Measurements from ENCODE around the gene ATP11A. TPM values are rescaled to one million over a fixed set of nuclear protein-coding genes. Genes with fewer than 3 reads are reported as not detected.

The ATP11A gene
- total RNA-seq, 1 donor from 2014 or later, result 72.0 TPM

DNA sequence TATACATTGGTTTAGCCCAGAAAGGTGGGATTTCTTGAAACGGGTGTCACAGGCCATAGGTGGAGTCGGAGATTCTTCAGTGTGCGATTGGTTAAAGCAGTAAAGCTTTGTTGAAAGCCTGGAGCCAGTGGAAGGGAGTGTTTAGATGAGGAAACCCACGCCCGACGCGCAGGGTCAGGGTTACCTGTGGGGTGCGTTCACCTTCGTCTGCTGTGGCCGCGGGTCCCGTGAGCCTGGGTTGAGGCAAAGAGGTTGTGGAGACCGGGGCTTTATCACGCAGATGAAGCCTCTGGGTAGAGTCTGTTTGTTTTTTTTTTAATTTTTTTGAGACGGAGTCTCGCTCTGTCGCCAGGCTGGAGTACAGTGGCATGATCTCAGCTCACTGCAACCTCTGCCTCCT, 30.4 kb downstream of the ATP11A start:
- Mint-ChIP-seq H3K4me3 (ENCODE audit: low read depth) (no peak overlapping the region), H3K27me3 (ENCODE audit: low read depth) (no peaks in the 10 kb centered on the region), H3K9me3 (no peaks in the 10 kb centered on the region), H3K27ac (no peak overlapping the region), H3K4me1 (ENCODE audit: low read depth) (peaks cover 7% of the 10 kb centered on the region), H3K36me3 (ENCODE audit: low read depth) (peaks cover under 1% of the 10 kb centered on the region)
- no peak for DNase-seq (ENCODE audit: low spot score)
- intact Hi-C loops (cut with micrococcal nuclease), result no loop called here

- H3K9me3 Mint-ChIP-seq, result no peaks in the 10 kb centered on the region
- H3K4me1 Mint-ChIP-seq (ENCODE audit: low read depth), result peaks cover 12% of the 10 kb centered on the region
- no peak for DNase-seq (ENCODE audit: low spot score)
- peaks cover 3% of the 10 kb centered on the region for H3K36me3 Mint-ChIP-seq (ENCODE audit: low read depth)
- no peak overlapping the region for H3K4me3 Mint-ChIP-seq (ENCODE audit: low read depth)
- no peaks in the 10 kb centered on the region for H3K27me3 Mint-ChIP-seq (ENCODE audit: low read depth)
- intact Hi-C loops (cut with micrococcal nuclease), result no loop called here
- H3K27ac Mint-ChIP-seq, result no peak overlapping the region
These were observed 31.0 kb downstream of the ATP11A start for GRCh38 chr13:112720814-112721197.

- no peak for DNase-seq (ENCODE audit: low spot score)
- intact Hi-C loops (cut with micrococcal nuclease), result no loop called here
- Mint-ChIP-seq H3K36me3 (ENCODE audit: low read depth) (peaks cover 3% of the 10 kb centered on the region), H3K4me1 (ENCODE audit: low read depth) (peaks cover 15% of the 10 kb centered on the region), H3K9me3 (no peaks in the 10 kb centered on the region), H3K27me3 (ENCODE audit: low read depth) (no peaks in the 10 kb centered on the region), H3K4me3 (ENCODE audit: low read depth) (no peak overlapping the region), H3K27ac (no peak overlapping the region)
These were observed 31.6 kb downstream of the ATP11A start for GRCh38 chr13:112721198-112722104.

DNA sequence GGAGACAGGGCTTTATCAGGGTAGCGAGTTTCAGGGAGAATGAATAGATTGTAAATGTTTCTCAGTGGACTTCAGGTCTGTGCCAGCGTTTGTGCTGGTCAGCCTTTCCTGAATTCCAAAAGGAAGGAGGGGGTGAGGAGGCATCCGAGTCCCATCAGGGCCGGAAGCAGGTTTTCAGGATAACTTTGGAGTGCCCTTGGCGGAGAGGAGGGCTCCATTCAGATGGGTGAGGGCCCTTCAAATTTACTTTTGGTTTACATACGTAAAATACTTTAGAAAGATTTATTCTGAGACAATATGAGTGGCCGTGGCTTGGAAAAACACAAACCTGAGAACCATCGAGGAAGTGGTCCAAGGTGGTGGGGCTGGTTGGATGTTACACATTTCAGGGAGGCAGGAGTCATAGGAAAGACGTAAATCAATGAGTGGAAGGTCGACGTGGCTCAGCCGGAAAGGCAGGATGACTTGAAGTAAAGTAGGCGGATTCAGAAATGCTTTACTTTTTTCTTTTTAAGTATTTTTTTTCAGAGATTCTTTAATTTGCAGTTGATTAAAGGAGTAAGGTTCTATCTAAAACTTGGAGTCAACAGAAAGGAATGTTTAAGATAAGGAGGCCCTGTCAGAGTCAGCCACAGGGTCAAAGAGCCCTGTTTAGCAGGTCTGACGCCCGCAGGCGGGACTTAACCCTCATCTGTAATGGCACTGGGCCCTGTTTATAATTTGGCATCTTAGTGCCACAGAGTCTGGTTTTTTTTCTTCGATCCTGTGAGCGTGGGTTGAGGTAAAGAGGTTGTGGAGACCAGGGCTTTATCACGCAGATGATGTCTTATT, 32.8 kb downstream of the ATP11A start:
- no peak for DNase-seq (ENCODE audit: low spot score)
- Mint-ChIP-seq H3K9me3 (no peaks in the 10 kb centered on the region), H3K36me3 (ENCODE audit: low read depth) (peaks cover 3% of the 10 kb centered on the region), H3K27ac (no peak overlapping the region), H3K4me3 (ENCODE audit: low read depth) (no peak overlapping the region), H3K27me3 (ENCODE audit: low read depth) (no peaks in the 10 kb centered on the region), H3K4me1 (ENCODE audit: low read depth) (peaks cover 15% of the 10 kb centered on the region)
- intact Hi-C loops (cut with micrococcal nuclease), result no loop called here

DNA sequence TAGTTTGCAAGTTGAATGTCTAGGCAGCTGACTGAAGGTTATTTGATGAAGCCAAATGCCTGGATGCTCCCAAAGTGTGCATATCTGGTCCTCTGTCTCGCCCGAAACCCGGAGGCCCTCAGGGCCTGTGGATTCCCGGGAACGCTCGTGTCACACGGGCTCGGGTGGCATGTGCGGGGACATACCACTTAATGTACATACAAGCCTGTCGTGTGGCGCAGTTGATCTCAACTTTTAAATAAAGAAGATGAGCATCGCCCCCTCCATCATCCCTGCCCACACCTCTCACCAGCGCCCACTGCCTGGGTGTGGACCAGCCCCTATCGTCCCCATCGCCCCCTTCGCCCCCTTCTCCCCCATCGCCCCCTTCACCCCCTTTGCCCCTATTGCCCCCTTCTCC, 33.9 kb downstream of the ATP11A start:
- H3K36me3 Mint-ChIP-seq (ENCODE audit: low read depth), result peaks cover 3% of the 10 kb centered on the region
- H3K9me3 Mint-ChIP-seq, result no peaks in the 10 kb centered on the region
- no peak overlapping the region for H3K27ac Mint-ChIP-seq
- H3K27me3 Mint-ChIP-seq (ENCODE audit: low read depth), result no peaks in the 10 kb centered on the region
- peaks cover 15% of the 10 kb centered on the region for H3K4me1 Mint-ChIP-seq (ENCODE audit: low read depth)
- intact Hi-C loops (cut with micrococcal nuclease), result no loop called here
- no peak for DNase-seq (ENCODE audit: low spot score)
- no peak overlapping the region for H3K4me3 Mint-ChIP-seq (ENCODE audit: low read depth)

- Mint-ChIP-seq H3K27ac (no peak overlapping the region), H3K9me3 (no peaks in the 10 kb centered on the region)
These were observed 35.0 kb downstream of the ATP11A start for GRCh38 chr13:112724788-112725345.

GRCh38 chr13:112725346-112726015, 35.6 kb downstream of the ATP11A start:
- Mint-ChIP-seq H3K36me3 (ENCODE audit: low read depth) (peaks cover 3% of the 10 kb centered on the region), H3K27me3 (ENCODE audit: low read depth) (no peaks in the 10 kb centered on the region), H3K4me3 (ENCODE audit: low read depth) (no peak overlapping the region), H3K9me3 (no peaks in the 10 kb centered on the region), H3K4me1 (ENCODE audit: low read depth) (peaks cover 15% of the 10 kb centered on the region), H3K27ac (peak overlapping the region; percentile 55)
- DNase-seq (ENCODE audit: low spot score), result no peak
- intact Hi-C loops (cut with micrococcal nuclease), result no loop called here

More at GRCh38 chr13:112724788-112725345, 35.0 kb downstream of the ATP11A start:
- Mint-ChIP-seq H3K4me3 (ENCODE audit: low read depth) (no peak overlapping the region), H3K4me1 (ENCODE audit: low read depth) (peaks cover 15% of the 10 kb centered on the region), H3K36me3 (ENCODE audit: low read depth) (peaks cover 3% of the 10 kb centered on the region), H3K27me3 (ENCODE audit: low read depth) (no peaks in the 10 kb centered on the region)
- intact Hi-C loops (cut with micrococcal nuclease), result no loop called here
- DNase-seq (ENCODE audit: low spot score), result no peak

- Mint-ChIP-seq H3K9me3 (no peaks in the 10 kb centered on the region), H3K4me3 (ENCODE audit: low read depth) (no peak overlapping the region), H3K36me3 (ENCODE audit: low read depth) (peaks cover 3% of the 10 kb centered on the region), H3K4me1 (ENCODE audit: low read depth) (peaks cover 14% of the 10 kb centered on the region), H3K27ac (no peak overlapping the region), H3K27me3 (ENCODE audit: low read depth) (no peaks in the 10 kb centered on the region)
- DNase-seq (ENCODE audit: low spot score), result no peak
- intact Hi-C loops (cut with micrococcal nuclease), result no loop called here
These were observed 36.4 kb downstream of the ATP11A start for GRCh38 chr13:112726016-112726767.

- peaks cover 3% of the 10 kb centered on the region for H3K36me3 Mint-ChIP-seq (ENCODE audit: low read depth)
- peaks cover 11% of the 10 kb centered on the region for H3K4me1 Mint-ChIP-seq (ENCODE audit: low read depth)
- intact Hi-C loops (cut with micrococcal nuclease), result no loop called here
- H3K27ac Mint-ChIP-seq, result no peak overlapping the region
- H3K9me3 Mint-ChIP-seq, result no peaks in the 10 kb centered on the region
- no peak overlapping the region for H3K4me3 Mint-ChIP-seq (ENCODE audit: low read depth)
- no peaks in the 10 kb centered on the region for H3K27me3 Mint-ChIP-seq (ENCODE audit: low read depth)
- no peak for DNase-seq (ENCODE audit: low spot score)
These were observed 37.7 kb downstream of the ATP11A start for GRCh38 chr13:112727581-112727980.

DNA sequence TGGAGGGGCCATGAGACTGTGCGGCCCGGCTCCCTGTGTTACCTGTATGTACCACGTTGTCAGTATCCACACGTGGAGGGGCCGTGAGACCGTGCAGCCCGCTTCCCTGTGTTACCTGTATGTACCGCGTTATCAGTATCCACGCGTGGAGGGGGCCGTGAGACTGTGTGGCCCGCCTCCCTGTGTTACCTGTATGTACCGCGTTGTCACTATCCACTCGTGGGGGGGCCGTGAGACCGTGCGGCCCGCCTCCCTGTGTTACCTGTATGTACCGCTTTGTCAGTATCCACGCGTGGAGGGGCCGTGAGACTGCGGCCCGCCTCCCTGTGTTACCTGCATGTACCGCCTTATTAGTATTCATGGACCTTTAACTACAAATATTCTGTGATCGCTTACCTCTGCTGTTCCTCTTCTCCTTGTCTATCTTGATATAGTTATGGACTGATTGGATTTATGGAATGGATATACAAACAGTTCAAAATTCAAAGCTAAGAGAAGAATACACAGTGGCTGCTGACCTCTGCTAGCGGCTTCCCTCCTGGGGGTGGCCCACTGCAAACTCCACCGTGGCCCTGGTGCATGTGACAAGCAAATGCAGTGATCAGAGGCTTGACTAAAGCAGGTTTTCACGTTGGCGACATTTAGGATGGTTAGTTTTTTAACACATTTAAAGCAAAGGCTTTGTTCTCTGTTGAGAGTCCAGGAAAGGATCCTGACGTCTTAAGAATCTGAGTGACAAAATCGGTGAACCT, 38.7 kb downstream of the ATP11A start:
- intact Hi-C loops (cut with micrococcal nuclease), result no loop called here
- Mint-ChIP-seq H3K4me1 (ENCODE audit: low read depth) (peaks cover 10% of the 10 kb centered on the region), H3K4me3 (ENCODE audit: low read depth) (no peak overlapping the region), H3K27ac (no peak overlapping the region), H3K9me3 (no peaks in the 10 kb centered on the region), H3K36me3 (ENCODE audit: low read depth) (peaks cover 3% of the 10 kb centered on the region), H3K27me3 (ENCODE audit: low read depth) (no peaks in the 10 kb centered on the region)
- no peak for DNase-seq (ENCODE audit: low spot score)

GRCh38 chr13:112729408-112729807, 39.6 kb downstream of the ATP11A start:
- intact Hi-C loops (cut with micrococcal nuclease), result no loop called here
- DNase-seq (ENCODE audit: low spot score), result no peak
- Mint-ChIP-seq H3K4me1 (ENCODE audit: low read depth) (peaks cover 10% of the 10 kb centered on the region), H3K4me3 (ENCODE audit: low read depth) (no peak overlapping the region), H3K9me3 (no peaks in the 10 kb centered on the region), H3K27me3 (ENCODE audit: low read depth) (no peaks in the 10 kb centered on the region), H3K36me3 (ENCODE audit: low read depth) (peaks cover 3% of the 10 kb centered on the region), H3K27ac (no peak overlapping the region)

Measured in activated T-helper 2 cell treated with anti-CD3 and anti-CD28 coated beads, Interferon-gamma antibody, Interleukin-2, Interleukin-4, amounts not matched to agents 10 μg/mL and 5 μg/mL and 100 μg/mL, durations not matched to agents 14 hours and 24 hours and 36 hours (primary cell).